Umbilical cord (tissue), 2 donors: ENCODE measurements around the gene GALNS. TPM values are rescaled to one million over a fixed set of nuclear protein-coding genes. Genes with fewer than 3 reads are reported as not detected.
A peak's percentile ranks its signal among the peaks of the same experiment; 100 is the strongest.

ENCODE experiments used
- DNase-seq: peaks from one replicate; pipeline ENCODE4 v3.0.0-alpha.2; 2015; ENCODE audit warnings: low spot score
- total RNA-seq: library from RNA; depleted of rRNA; stranded (reverse); fragments of >200 nt; gene quantifications from one replicate; pipeline ENCODE4 v1.2.3, GENCODE V29; 2014; ENCODE audit warnings: low replicate concordance; ENCODE audit not compliant: insufficient read depth

GALNS gene
- total RNA-seq, 1 donor from 2014 or later: 14.9 TPM

- DNase-seq: no peak
Measured at GRCh38 chr16:88888461-88889387, 32.0 kb upstream of the GALNS start.

- DNase-seq: no peak
Measured at GRCh38 chr16:88888057-88888456, 31.3 kb upstream of the GALNS start.

GRCh38 chr16:88886845-88887521, 30.2 kb upstream of the GALNS start:
- peak; percentile 38 for DNase-seq

- DNase-seq: no peak
Measured at GRCh38 chr16:88886420-88886844, 29.7 kb upstream of the GALNS start.

GRCh38 chr16:88885693-88886280, 29.0 kb upstream of the GALNS start:
- DNase-seq: no peak

- DNase-seq: no peak
Measured at GRCh38 chr16:88884569-88885271, 28.0 kb upstream of the GALNS start.

GRCh38 chr16:88883946-88884345, 27.2 kb upstream of the GALNS start:
- no peak for DNase-seq

GRCh38 chr16:88883117-88883895, 26.6 kb upstream of the GALNS start:
- DNase-seq: no peak

GRCh38 chr16:88882358-88883030, 25.7 kb upstream of the GALNS start:
- no peak for DNase-seq

- no peak for DNase-seq
Measured at GRCh38 chr16:88881675-88882357, 25.1 kb upstream of the GALNS start.

GRCh38 chr16:88881007-88881615, 24.4 kb upstream of the GALNS start:
- peak; percentile 18 for DNase-seq

- peak; percentile 10 for DNase-seq
Measured at GRCh38 chr16:88880226-88881006, 23.7 kb upstream of the GALNS start.

- DNase-seq: no peak
Measured at GRCh38 chr16:88879788-88880055, 23.0 kb upstream of the GALNS start.

GRCh38 chr16:88878967-88879787, 22.4 kb upstream of the GALNS start:
- DNase-seq: peak; percentile 60

GRCh38 chr16:88878356-88878755, 21.6 kb upstream of the GALNS start:
- DNase-seq: no peak

- no peak for DNase-seq
Measured at GRCh38 chr16:88877564-88878289, 21.0 kb upstream of the GALNS start.

GRCh38 chr16:88876942-88877526, 20.3 kb upstream of the GALNS start:
- no peak for DNase-seq
